Measurements from ENCODE around the gene FBXL17. TPM values are rescaled to one million over a fixed set of nuclear protein-coding genes. Genes with fewer than 3 reads are reported as not detected.

FBXL17 gene
- polyA plus RNA-seq, 1 of the 3 experiments (the other 2 are of a cell fraction): 4.4 TPM

DNA sequence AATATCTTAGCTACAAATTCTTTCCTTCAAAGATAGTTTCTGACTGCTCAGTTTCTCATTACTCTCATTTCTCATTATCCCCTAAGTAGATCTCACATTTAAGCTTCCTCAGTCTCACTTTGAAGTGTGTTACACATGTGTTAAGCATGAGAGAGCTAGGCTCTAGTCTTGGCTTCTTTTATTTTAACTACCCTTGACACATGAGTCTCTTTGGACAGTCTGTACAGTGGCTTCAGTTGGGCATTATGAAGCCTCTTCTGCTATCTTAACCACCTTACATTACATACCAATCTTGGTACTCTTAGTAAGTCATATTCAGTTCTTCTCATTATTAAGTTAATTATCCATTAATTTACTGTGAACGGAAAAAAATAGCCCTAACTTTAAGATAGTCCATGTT is 232.5 kb downstream of the FBXL17 start:
- Histone ChIP-seq H3K27ac (ENCODE audit: low read depth in 2 of 2, low read length in 1 of 2) (no peak overlapping the region), H3K9ac (no peak overlapping the region), H3K79me2 (ENCODE audit: insufficient read depth) (no peaks in the 10 kb centered on the region), H3K9me3 (no peaks in the 10 kb centered on the region), H3K9me2 (no peaks in the 10 kb centered on the region), H3K4me3 (ENCODE audit: low read depth in 2 of 2, low read length in 1 of 2) (no peak overlapping the region), H4K20me1 (ENCODE audit: insufficient read depth) (no peaks in the 10 kb centered on the region), H3K27me3 (ENCODE audit: insufficient read depth) (no peaks in the 10 kb centered on the region), H3K4me2 (no peak overlapping the region), H2AFZ (ENCODE audit: low read depth) (no peak overlapping the region), H3F3A (replicated peaks; ENCODE audit: insufficient read depth) (no peaks in the 10 kb centered on the region), H3K4me1 (ENCODE audit: control insufficient read depth in 1 of 2, insufficient read depth in 2 of 2, low read depth in 1 of 2, low read length in 1 of 2) (no peaks in the 10 kb centered on the region; a peak in 1 of 4 replicates), H3K36me3 (replicated peaks in 1 of 2; ENCODE audit: control insufficient read depth in 1 of 2, insufficient read depth in 2 of 2, low read length in 1 of 2) (no peaks in the 10 kb centered on the region)
- ChIA-PET CTCF (interaction anchor here (0.6 to 1.8 kb wide), 10 partner anchors 11 to 207 kb away, joined by 3 to 4 read pairs (median 4); no protein-coding TSS in a partner anchor), POLR2A (interaction anchor here (0.6 kb wide), 1 partner anchor 269 kb away, joined by 3 read pairs; no protein-coding TSS in a partner anchor)
- 90% methylated on average over 1 of the region's 1 CpG for WGBS (ENCODE audit: low lambda C conversion rate)
- no peak for DNase-seq
- no peak for TF ChIP-seq CHD2 (IDR thresholded peaks at IDR 0.05; ENCODE audit: low read length, partially characterized antibody)
- TF ChIP-seq SMC3 (IDR thresholded peaks at IDR 0.05; ENCODE audit: low read depth, low read length): no peak
- TF ChIP-seq NFIC (IDR thresholded peaks at IDR 0.05; ENCODE audit: borderline replicate concordance): no peak
- TF ChIP-seq SIN3A (IDR thresholded peaks at IDR 0.05; ENCODE audit: borderline replicate concordance, low read depth, low read length): no peak
- no peak for TF ChIP-seq ELF1 (IDR thresholded peaks at IDR 0.05)
- TF ChIP-seq RAD21 (IDR thresholded peaks at IDR 0.05; ENCODE audit: low read length): no peak
- no peak for TF ChIP-seq NRF1 (IDR thresholded peaks at IDR 0.05; ENCODE audit: low read depth, low read length)
- TF ChIP-seq YY1 (IDR thresholded peaks at IDR 0.05; ENCODE audit: low read depth): no peak
- no peak for TF ChIP-seq POLR2AphosphoS5 (IDR thresholded peaks at IDR 0.05; ENCODE audit: low read depth, low read length)
- no peak for TF ChIP-seq EP300 (IDR thresholded peaks at IDR 0.05; ENCODE audit: borderline replicate concordance in 1 of 2, low read depth in 1 of 2, low read length in 1 of 2)
- TF ChIP-seq, protein P1, sequence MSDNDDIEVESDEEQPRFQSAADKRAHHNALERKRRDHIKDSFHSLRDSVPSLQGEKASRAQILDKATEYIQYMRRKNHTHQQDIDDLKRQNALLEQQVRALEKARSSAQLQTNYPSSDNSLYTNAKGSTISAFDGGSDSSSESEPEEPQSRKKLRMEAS (IDR thresholded peaks at IDR 0.05; ENCODE audit: low read depth): no peak
- TF ChIP-seq, protein P2, sequence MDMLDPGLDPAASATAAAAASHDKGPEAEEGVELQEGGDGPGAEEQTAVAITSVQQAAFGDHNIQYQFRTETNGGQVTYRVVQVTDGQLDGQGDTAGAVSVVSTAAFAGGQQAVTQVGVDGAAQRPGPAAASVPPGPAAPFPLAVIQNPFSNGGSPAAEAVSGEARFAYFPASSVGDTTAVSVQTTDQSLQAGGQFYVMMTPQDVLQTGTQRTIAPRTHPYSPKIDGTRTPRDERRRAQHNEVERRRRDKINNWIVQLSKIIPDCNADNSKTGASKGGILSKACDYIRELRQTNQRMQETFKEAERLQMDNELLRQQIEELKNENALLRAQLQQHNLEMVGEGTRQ (IDR thresholded peaks at IDR 0.05; ENCODE audit: borderline replicate concordance, low read depth, low read length): no peak
- no peak for TF ChIP-seq FOXM1 (IDR thresholded peaks at IDR 0.05; ENCODE audit: low read depth)
- TF ChIP-seq, protein P3, sequence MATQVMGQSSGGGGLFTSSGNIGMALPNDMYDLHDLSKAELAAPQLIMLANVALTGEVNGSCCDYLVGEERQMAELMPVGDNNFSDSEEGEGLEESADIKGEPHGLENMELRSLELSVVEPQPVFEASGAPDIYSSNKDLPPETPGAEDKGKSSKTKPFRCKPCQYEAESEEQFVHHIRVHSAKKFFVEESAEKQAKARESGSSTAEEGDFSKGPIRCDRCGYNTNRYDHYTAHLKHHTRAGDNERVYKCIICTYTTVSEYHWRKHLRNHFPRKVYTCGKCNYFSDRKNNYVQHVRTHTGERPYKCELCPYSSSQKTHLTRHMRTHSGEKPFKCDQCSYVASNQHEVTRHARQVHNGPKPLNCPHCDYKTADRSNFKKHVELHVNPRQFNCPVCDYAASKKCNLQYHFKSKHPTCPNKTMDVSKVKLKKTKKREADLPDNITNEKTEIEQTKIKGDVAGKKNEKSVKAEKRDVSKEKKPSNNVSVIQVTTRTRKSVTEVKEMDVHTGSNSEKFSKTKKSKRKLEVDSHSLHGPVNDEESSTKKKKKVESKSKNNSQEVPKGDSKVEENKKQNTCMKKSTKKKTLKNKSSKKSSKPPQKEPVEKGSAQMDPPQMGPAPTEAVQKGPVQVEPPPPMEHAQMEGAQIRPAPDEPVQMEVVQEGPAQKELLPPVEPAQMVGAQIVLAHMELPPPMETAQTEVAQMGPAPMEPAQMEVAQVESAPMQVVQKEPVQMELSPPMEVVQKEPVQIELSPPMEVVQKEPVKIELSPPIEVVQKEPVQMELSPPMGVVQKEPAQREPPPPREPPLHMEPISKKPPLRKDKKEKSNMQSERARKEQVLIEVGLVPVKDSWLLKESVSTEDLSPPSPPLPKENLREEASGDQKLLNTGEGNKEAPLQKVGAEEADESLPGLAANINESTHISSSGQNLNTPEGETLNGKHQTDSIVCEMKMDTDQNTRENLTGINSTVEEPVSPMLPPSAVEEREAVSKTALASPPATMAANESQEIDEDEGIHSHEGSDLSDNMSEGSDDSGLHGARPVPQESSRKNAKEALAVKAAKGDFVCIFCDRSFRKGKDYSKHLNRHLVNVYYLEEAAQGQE (IDR thresholded peaks at IDR 0.05; ENCODE audit: low read depth, low read length): no peak
- no peak for TF ChIP-seq EZH2phosphoT487 (IDR thresholded peaks at IDR 0.05; ENCODE audit: borderline replicate concordance, low read depth)
- no peak for TF ChIP-seq RFX5 (IDR thresholded peaks at IDR 0.05; ENCODE audit: low read length)

Data from SK-N-SH (cell line).